Esophagus muscularis mucosa (tissue), 4 donors: ENCODE measurements around the gene RELA. TPM values are rescaled to one million over a fixed set of nuclear protein-coding genes. Genes with fewer than 3 reads are reported as not detected.
"Not testable (repeated sequence)": the region's sequence is repeated elsewhere in the genome, so short reads cannot be mapped to it uniquely, and the experiment has no call there.

Source experiments
- DNase-seq: peaks from one replicate; pipeline ENCODE4 v3.0.0-alpha.2; 2017; ENCODE audit errors: extremely low spot score
- H3K27ac ChIP-seq, 4 donors: fragments of 200-600 bp; sonication (generic); replicated peaks in 1 of 4; 1 replicate in 3 of 4; 2 replicates in 1 of 4; pipeline ENCODE4 v1.5.1; 2016 to 2019; ENCODE audit warnings: mild to moderate bottlenecking in 1 of 4
- H3K27me3 ChIP-seq, 4 donors: fragments of 200-600 bp; sonication (generic); one replicate each; pipeline versions ENCODE4 v1.5.1 to v1.6.0; 2016 to 2019
- H3K36me3 ChIP-seq, 4 donors: fragments of 200-600 bp; sonication (generic); one replicate each; pipeline ENCODE4 v1.5.1; 2016 to 2019
- H3K4me1 ChIP-seq, 4 donors: fragments of 200-600 bp; sonication (generic); one replicate each; pipeline ENCODE4 v1.5.1; 2016 to 2019
- H3K4me3 ChIP-seq, 4 donors: fragments of 200-600 bp; sonication (generic); 1 replicate in 2 of 4; 2 replicates in 2 of 4; pipeline ENCODE4 v1.5.1; 2016 to 2019; ENCODE audit warnings: mild to moderate bottlenecking in 4 of 4, moderate library complexity in 1 of 4
- H3K9me3 ChIP-seq, 4 donors: fragments of 200-600 bp; sonication (generic); 1 replicate in 3 of 4; 2 replicates in 1 of 4; pipeline ENCODE4 v1.5.1; 2016 to 2019
- EP300 ChIP-seq: sonication (generic); formaldehyde crosslinking; IDR thresholded peaks from one replicate; pipeline ENCODE4 v1.6.1; 2017; ENCODE audit warnings: antibody characterized with exemption
- POLR2A ChIP-seq: fragments of 450-650 bp; IDR thresholded peaks from one replicate; pipeline ENCODE4 v1.6.1; 2017; ENCODE audit warnings: antibody characterized with exemption, moderate library complexity, mild to moderate bottlenecking, low read depth
- POLR2AphosphoS5 ChIP-seq, 2 donors: sonication (generic); formaldehyde crosslinking; IDR thresholded peaks; one replicate each; pipeline ENCODE4 v1.6.1; 2017; ENCODE audit warnings: antibody characterized with exemption in 2 of 2
- WGBS: methylation state at CpG from one replicate; pipeline ENCODE4 v1.1.5; 2018; 5-methylcytosine and 5-hydroxymethylcytosine counted together
- intact Hi-C: fragments of 100-400 bp; cut with DNase I; formaldehyde crosslinking; loops from one replicate; pipeline ENCODE4 v1.15.1; 2023
- total RNA-seq, 4 donors: library from RNA; depleted of rRNA; stranded (reverse); fragments of >200 nt; gene quantifications; one replicate each; pipeline versions ENCODE4 v1.1.0 to v1.2.1, GENCODE V29; 2016
- TF ChIP-seq, protein P1 (sequence below), 3 experiments: fragments of 200-600 bp in 2 of 3; fragments of 450-650 bp in 1 of 3; sonication (generic) in 2 of 3; IDR thresholded peaks; one replicate each; pipeline ENCODE4 v1.5.1; 2017 to 2019; ENCODE audit warnings: antibody characterized with exemption in 3 of 3, mild to moderate bottlenecking in 2 of 3, moderate library complexity in 1 of 3

RELA gene
- total RNA-seq, 4 donors from 2014 or later = 51.5 to 84.6 (median 82.1) TPM

DNA sequence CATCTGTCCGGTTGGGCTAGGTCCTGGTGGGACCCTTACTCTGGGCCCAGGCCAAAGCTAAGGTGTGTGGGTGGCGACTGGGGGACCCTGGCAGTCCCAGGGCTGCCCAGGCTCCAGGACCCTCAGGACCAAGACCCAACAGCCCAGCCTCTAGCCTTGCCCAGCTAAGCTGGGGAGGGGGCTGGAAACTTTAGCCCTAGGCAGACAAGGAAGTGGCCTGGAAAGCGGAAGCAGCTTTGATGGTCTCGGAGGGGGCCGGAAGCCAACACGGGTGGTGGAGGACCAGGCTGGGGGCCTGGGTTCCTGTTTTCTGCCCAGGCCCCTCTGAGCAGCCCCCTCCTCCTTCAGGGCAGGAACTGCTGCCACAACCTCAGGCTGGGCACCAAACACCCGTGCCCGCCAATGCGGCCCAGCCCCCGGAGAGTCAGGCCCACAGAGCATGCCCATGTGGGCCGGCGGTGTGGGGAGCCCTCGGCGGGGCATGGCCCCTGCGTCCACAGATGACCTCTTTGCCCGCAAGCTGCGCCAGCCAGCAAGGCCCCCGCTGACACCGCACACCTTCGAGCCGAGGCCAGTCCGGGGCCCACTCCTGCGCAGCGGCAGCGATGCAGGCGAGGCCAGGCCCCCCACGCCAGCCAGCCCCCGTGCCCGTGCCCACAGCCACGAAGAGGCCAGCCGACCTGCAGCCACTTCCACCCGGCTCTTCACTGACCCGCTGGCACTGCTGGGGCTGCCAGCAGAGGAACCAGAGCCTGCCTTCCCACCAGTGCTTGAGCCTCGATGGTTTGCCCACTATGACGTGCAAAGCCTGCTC is 22.0 kb downstream of the RELA start:
- Histone ChIP-seq H3K27me3 (no peaks in the 10 kb centered on the region), H3K4me1 (peaks cover 42 to 65% (median 60%) of the 10 kb centered on the region in 4 donors), H3K36me3 (peaks cover 13 to 67% (median 63%) of the 10 kb centered on the region in 4 donors), H3K27ac (peak overlapping the region; percentile 83 to 93 (median 88)), H3K9me3 (no peaks in the 10 kb centered on the region), H3K4me3 (peak overlapping the region; percentile 11 to 87 (median 32))
- TF ChIP-seq POLR2A = no peak
- no peak for TF ChIP-seq POLR2AphosphoS5 (IDR thresholded peaks at IDR 0.05)
- no peak for TF ChIP-seq EP300
- DNase-seq = no peak
- 63% methylated on average over 5 of the region's 35 CpGs for WGBS
- intact Hi-C loops = no loop called here

DNA sequence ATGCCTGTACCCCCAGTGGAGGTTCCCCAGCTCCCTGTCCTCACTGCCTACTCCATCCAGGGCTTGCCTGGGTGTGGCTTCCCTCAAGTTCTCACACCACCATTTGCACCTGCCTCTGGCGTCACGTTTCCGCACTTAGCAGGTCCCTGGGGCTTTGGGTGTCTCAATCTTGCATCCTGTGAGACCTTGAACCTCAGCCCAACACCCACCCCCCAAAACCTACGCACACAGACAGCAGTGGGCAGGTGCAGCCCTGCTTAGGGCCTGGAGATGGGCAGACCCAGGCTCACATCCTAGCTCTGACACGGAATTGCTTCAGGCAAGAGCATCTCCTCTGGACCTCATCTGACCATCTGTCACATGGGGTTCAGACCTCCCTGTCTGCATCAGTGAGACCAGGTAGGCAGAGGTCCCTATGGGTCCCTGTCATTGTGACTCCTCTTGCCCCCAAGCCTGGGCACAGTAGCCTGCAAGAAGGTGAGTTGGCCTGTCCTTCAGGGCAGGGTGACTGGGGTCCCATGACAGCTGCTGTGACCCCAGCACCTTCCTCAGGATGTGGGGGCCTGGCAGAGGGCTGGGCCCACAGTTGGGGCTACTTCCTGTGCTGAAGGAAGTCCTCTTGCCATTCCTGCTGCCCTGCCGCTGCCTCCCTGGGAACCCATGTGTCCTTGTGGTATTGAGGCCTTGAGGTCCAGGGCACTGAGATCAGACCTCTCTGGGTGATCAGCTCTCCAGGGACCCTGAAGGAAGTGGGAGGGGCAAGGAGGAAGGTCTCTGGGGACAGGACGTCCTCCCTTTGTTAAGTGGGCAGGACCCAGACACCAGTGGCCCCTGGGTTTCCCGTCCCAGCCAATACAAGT is 22.9 kb downstream of the RELA start:
- Histone ChIP-seq H3K4me3 (peak overlapping the region; percentile 11 to 87 (median 58)), H3K27me3 (no peaks in the 10 kb centered on the region), H3K36me3 (peaks cover 20 to 67% (median 63%) of the 10 kb centered on the region in 4 donors), H3K4me1 (peaks cover 42 to 65% (median 60%) of the 10 kb centered on the region in 4 donors), H3K27ac (peak overlapping the region; percentile 83 to 93 (median 88)), H3K9me3 (no peaks in the 10 kb centered on the region)
- TF ChIP-seq, protein P1, sequence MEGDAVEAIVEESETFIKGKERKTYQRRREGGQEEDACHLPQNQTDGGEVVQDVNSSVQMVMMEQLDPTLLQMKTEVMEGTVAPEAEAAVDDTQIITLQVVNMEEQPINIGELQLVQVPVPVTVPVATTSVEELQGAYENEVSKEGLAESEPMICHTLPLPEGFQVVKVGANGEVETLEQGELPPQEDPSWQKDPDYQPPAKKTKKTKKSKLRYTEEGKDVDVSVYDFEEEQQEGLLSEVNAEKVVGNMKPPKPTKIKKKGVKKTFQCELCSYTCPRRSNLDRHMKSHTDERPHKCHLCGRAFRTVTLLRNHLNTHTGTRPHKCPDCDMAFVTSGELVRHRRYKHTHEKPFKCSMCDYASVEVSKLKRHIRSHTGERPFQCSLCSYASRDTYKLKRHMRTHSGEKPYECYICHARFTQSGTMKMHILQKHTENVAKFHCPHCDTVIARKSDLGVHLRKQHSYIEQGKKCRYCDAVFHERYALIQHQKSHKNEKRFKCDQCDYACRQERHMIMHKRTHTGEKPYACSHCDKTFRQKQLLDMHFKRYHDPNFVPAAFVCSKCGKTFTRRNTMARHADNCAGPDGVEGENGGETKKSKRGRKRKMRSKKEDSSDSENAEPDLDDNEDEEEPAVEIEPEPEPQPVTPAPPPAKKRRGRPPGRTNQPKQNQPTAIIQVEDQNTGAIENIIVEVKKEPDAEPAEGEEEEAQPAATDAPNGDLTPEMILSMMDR (IDR thresholded peaks at IDR 0.05) = no peak
- TF ChIP-seq POLR2A (no peak), POLR2AphosphoS5 (IDR thresholded peaks at IDR 0.05) (no peak), EP300 (no peak)
- WGBS = 67% methylated on average over 6 of the region's 8 CpGs
- DNase-seq = no peak
- intact Hi-C loops = no loop called here

DNA sequence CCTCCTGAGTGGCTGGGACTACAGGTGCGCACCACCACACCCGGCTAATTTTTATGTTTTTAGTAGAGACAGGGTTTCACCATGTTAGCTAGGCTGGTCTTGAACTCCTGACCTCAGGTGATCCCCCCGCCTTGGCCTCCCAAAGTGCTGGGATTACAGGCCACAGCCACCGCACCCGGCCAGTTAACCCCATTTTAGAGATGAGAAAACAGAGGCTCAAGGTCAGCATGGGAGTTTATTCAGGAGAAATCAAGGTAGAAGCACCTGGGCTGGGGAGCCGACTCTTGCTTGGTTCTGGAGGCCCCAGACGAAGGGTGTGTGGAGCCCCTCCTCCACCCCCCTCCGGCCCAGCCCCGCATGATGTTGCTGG is 23.5 kb downstream of the RELA start:
- Histone ChIP-seq H3K4me1 (peaks cover 42 to 65% (median 59%) of the 10 kb centered on the region in 4 donors), H3K4me3 (peak overlapping the region; percentile 79 to 87 (median 84)), H3K27ac (peak overlapping the region; percentile 83 to 93 (median 88)), H3K36me3 (peaks cover 27 to 67% (median 63%) of the 10 kb centered on the region in 4 donors)
- 92% methylated on average over 8 of the region's 9 CpGs for WGBS
- H3K9me3 ChIP-seq, intact Hi-C loops, H3K27me3 ChIP-seq, DNase-seq: not testable (repeated sequence)

DNA sequence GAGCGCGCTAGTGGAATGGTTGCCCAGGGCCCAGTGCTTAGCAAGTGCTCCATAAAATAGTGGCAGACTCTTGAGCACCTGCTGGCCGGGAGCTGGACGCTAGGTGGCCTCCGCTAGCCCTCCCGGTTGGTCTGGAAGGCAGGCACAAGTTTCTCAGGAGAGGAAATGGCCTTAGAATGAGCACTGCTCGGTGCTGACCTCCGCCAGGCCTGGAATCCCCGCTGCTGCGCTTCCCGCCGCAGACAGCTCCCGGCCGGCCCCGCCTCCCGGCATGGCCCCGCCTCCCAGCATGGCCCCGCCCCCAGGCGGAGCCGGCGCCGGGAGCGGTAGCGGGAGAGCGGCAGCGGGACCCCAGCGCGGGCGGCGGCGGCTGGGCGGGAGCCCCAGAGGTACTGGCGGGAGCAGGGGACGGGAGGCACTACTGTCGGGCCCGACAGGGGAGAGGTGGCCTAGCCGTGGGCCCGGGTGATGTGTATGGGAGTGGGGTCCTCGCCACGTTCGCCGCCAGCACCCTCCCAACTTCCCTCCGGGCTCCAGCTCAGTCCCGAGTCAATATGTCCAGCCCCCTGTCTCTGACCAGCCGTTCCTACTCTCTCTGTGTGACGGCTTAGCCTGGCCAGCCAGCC is 24.8 kb downstream of the RELA start, which contains the start of gene SIPA1:
Gene SIPA1, plus strand, starts transcription at position 308 of the 626 bp plus-strand sequence. CDS start 2,821 bp downstream, outside the sequence.
- peak within 1 kb of the TSS; percentile 79 to 87 (median 84) for H3K4me3 ChIP-seq
- no peak for DNase-seq
- peaks cover 34 to 67% (median 64%) of the 10 kb centered on the region in 4 donors for H3K36me3 ChIP-seq
- H3K4me1 ChIP-seq = peaks cover 42 to 65% (median 55%) of the 10 kb centered on the region in 4 donors
- H3K27ac ChIP-seq = peak within 1 kb of the TSS; percentile 83 to 93 (median 88)
- H3K27me3 ChIP-seq = no peaks in the 10 kb centered on the region
- peak; percentile 76 to 77 for TF ChIP-seq POLR2AphosphoS5 (IDR thresholded peaks at IDR 0.05)
- TF ChIP-seq, protein P1 (IDR thresholded peaks at IDR 0.05) = peak; percentile 15 to 49 (median 42)
- no peak for TF ChIP-seq EP300
- no peak for TF ChIP-seq POLR2A
- WGBS = 3% methylated on average over 42 of the region's 46 CpGs
- intact Hi-C loops = no loop called here
- H3K9me3 ChIP-seq = no peaks in the 10 kb centered on the region

DNA sequence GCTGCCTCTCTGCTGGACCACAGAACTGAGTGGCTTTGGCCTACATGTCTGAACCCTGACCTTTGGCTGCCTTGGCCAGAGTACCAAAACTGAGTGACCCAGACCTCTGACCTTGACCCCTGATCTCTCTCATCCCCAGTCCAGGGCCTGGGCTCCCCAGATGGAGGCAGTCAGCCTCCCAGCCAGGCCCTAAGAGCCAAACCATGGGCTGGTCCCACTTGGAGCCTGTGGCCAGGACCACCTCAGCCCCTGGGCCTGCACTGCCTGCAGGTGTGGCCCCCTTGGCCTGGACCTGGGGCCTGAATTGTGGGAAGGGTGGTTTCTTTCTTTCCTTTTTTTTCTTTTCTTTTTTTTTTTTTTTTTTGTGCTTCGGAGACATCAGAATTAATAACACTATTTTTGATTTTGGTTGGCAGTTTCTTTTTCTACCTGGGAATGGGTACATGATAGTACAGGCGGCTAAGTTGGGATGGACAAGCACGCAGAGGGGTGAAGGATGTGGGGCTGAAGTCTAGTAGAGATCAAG is 25.6 kb downstream of the RELA start:
- H3K27ac ChIP-seq = peak overlapping the region; percentile 83 to 93 (median 88)
- 88% methylated on average over 3 of the region's 3 CpGs for WGBS
- H3K36me3 ChIP-seq = peaks cover 36 to 67% (median 64%) of the 10 kb centered on the region in 4 donors
- no peak for TF ChIP-seq EP300
- H3K4me3 ChIP-seq = no peak overlapping the region
- no peak for DNase-seq
- no peaks in the 10 kb centered on the region for H3K27me3 ChIP-seq
- H3K4me1 ChIP-seq = peaks cover 42 to 59% (median 51%) of the 10 kb centered on the region in 4 donors
- intact Hi-C loops = no loop called here
- H3K9me3 ChIP-seq = no peaks in the 10 kb centered on the region
